HCT116 (cell line): ENCODE data around the gene SLC25A30. TPM values are rescaled to one million over a fixed set of nuclear protein-coding genes. Genes with fewer than 3 reads are reported as not detected.

Experiments
- ATAC-seq: fragments of 200-7000 bp; cut with Tn5 transposase; 2 replicates; pipeline ENCODE4 v1.9.1; 2020; ENCODE audit warnings: mild to moderate bottlenecking, moderate library complexity
- BruUV-seq: library from RNA; stranded (reverse); fragments of 400-500 nt; replicated peaks from 2 replicates; lab custom pipeline; 2021; lab: Mats Ljungman, UMichigan
- CTCF ChIA-PET: fragments of 300-600 bp; sonication (Branson Sonifier 250); formaldehyde crosslinking; loops from one replicate; lab custom pipeline; 2021; ENCODE audit warnings: antibody characterized with exemption; lab: Charles Lee
- POLR2A ChIA-PET: fragments of 300-600, 350-600 bp; sonication (Branson Sonifier 250); formaldehyde crosslinking; loops from one replicate; lab custom pipeline; 2021; ENCODE audit warnings: antibody characterized with exemption; lab: Charles Lee
- RAD21 ChIA-PET, 2 experiments: fragments of 300-600 bp; sonication (Branson Sonifier 250); formaldehyde crosslinking; loops; one replicate each; lab custom pipeline; 2023; ENCODE audit warnings: low total read pairs in 2 of 2; ENCODE audit not compliant: uncharacterized antibody in 2 of 2, unreplicated experiment in 2 of 2, low non-redundant PET in 1 of 2; lab: Charles Lee
- DNase-seq: peaks from one replicate; pipeline ENCODE4 v3.0.0-alpha.2; 2010; ENCODE audit warnings: low read depth, low spot score
- H2AFZ ChIP-seq: fragments of 200-600 bp; shearing (Covaris generic), sonication (generic); 2 replicates; pipeline ENCODE4 v1.6.1; 2017; ENCODE audit warnings: low read depth, mixed run types, mixed read lengths, antibody characterized with exemption, low read length; ENCODE audit not compliant: poor library complexity, severe bottlenecking
- H3K27ac ChIP-seq: 2 replicates; pipeline ENCODE4 v1.5.1; 2012; ENCODE audit warnings: low read depth, low read length
- H3K27me3 ChIP-seq: fragments of 200-600 bp; sonication (generic); 2 replicates; pipeline ENCODE4 v1.6.1; 2016; ENCODE audit warnings: mixed run types, low read length, mixed read lengths; ENCODE audit not compliant: insufficient read depth
- H3K36me3 ChIP-seq, 2 experiments: fragments of 200-500 bp in 1 of 2; fragments of 200-600 bp in 1 of 2; sonication (Bioruptor generic) in 1 of 2; sonication (generic) in 1 of 2; 2 replicates each; pipeline versions ENCODE4 v1.5.1 to v1.6.1; 2014 to 2016; ENCODE audit warnings: low read length in 2 of 2, inconsistent platforms in 1 of 2, mixed read lengths in 1 of 2, mixed run types in 1 of 2; ENCODE audit not compliant: insufficient read depth in 2 of 2, control insufficient read depth in 1 of 2
- H3K4me1 ChIP-seq, 2 experiments: fragments of 200-600 bp in 1 of 2; sonication (generic) in 1 of 2; 2 replicates each; pipeline versions ENCODE4 v1.5.1 to v1.6.1; 2012 to 2017; ENCODE audit warnings: low read length in 2 of 2, inconsistent platforms in 1 of 2, mild to moderate bottlenecking in 1 of 2, mixed read lengths in 1 of 2, mixed run types in 1 of 2, moderate library complexity in 1 of 2; ENCODE audit not compliant: insufficient read depth in 2 of 2, control insufficient read depth in 1 of 2
- H3K4me2 ChIP-seq: fragments of 200-600 bp; sonication (generic); 2 replicates; pipeline ENCODE4 v1.6.1; 2017; ENCODE audit warnings: mixed run types, low read length, mixed read lengths
- H3K4me3 ChIP-seq, 2 experiments: fragments of 200-600 bp in 1 of 2; sonication (generic) in 1 of 2; replicated peaks in 1 of 2; 2 replicates each; pipeline ENCODE4 v1.5.1; 2011 to 2016; ENCODE audit warnings: low read length in 2 of 2, control low read depth in 1 of 2, low read depth in 1 of 2, mild to moderate bottlenecking in 1 of 2, mixed read lengths in 1 of 2, mixed run types in 1 of 2
- H3K79me2 ChIP-seq: fragments of 200-600 bp; sonication (generic); 2 replicates; pipeline ENCODE4 v1.6.1; 2017; ENCODE audit warnings: mild to moderate bottlenecking, mixed run types, low read length, moderate library complexity, mixed read lengths; ENCODE audit not compliant: insufficient read depth
- H3K9ac ChIP-seq: fragments of 200-600 bp; sonication (generic); 2 replicates; pipeline ENCODE4 v1.6.1; 2016; ENCODE audit warnings: low read length, mixed read lengths
- H3K9me2 ChIP-seq: fragments of 200-600 bp; sonication (generic), shearing (Covaris generic); 2 replicates; pipeline ENCODE4 v1.6.1; 2017; ENCODE audit warnings: mixed run types, mild to moderate bottlenecking, moderate library complexity; ENCODE audit not compliant: insufficient read depth
- H3K9me3 ChIP-seq, 2 experiments: fragments of 200-500 bp in 1 of 2; fragments of 200-600 bp in 1 of 2; sonication (Bioruptor generic) in 1 of 2; sonication (generic) in 1 of 2; 2 replicates each; pipeline ENCODE4 v1.6.1; 2014 to 2017; ENCODE audit warnings: low read length in 2 of 2, mixed read lengths in 2 of 2, inconsistent platforms in 1 of 2, low read depth in 1 of 2, mild to moderate bottlenecking in 1 of 2, mixed run types in 1 of 2, moderate library complexity in 1 of 2; ENCODE audit not compliant: control insufficient read depth in 1 of 2, insufficient read depth in 1 of 2
- H4K20me1 ChIP-seq: fragments of 200-600 bp; sonication (generic), shearing (Covaris generic); 2 replicates; pipeline ENCODE4 v1.6.1; 2017; ENCODE audit warnings: mixed run types, mild to moderate bottlenecking, moderate library complexity; ENCODE audit not compliant: insufficient read depth
- ATF3 ChIP-seq: IDR thresholded peaks from 2 replicates; pipeline ENCODE4 v1.6.1; 2012
- EGR1 ChIP-seq: IDR thresholded peaks from 2 replicates; pipeline ENCODE4 v1.6.1; 2012; ENCODE audit warnings: low read depth
- ELF1 ChIP-seq: IDR thresholded peaks from 2 replicates; pipeline ENCODE4 v1.6.1; 2012; ENCODE audit warnings: low read depth, borderline replicate concordance
- JUND ChIP-seq: IDR thresholded peaks from 2 replicates; pipeline ENCODE4 v1.6.1; 2012
- POLR2A ChIP-seq: IDR thresholded peaks from 2 replicates; pipeline ENCODE4 v1.7.0; 2011; ENCODE audit warnings: borderline replicate concordance; ENCODE audit not compliant: insufficient read depth, insufficient read length; ENCODE audit errors: extremely low read depth
- RAD21 ChIP-seq: IDR thresholded peaks from 2 replicates; pipeline ENCODE4 v1.6.1; 2012; ENCODE audit warnings: low read depth, mild to moderate bottlenecking
- ZNF274 ChIP-seq: fragments of 200-500 bp; sonication (Bioruptor generic); IDR thresholded peaks from 2 replicates; pipeline ENCODE4 v1.6.1; 2014; ENCODE audit warnings: mild to moderate bottlenecking, low read depth, low read length, inconsistent platforms
- intact Hi-C: fragments of 100-400 bp; cut with micrococcal nuclease; formaldehyde crosslinking; loops from 2 replicates; pipeline ENCODE4 v1.10.0; 2022
- total RNA-seq: library from RNA; stranded (reverse); gene quantifications from one replicate; pipeline ENCODE4 v1.2.1, GENCODE V29; 2021; ENCODE audit not compliant: unreplicated experiment
- TF ChIP-seq, protein P1 (sequence below): IDR thresholded peaks from 2 replicates; pipeline ENCODE4 v1.6.1; 2012; ENCODE audit warnings: low read depth
- TF ChIP-seq, protein P2 (sequence below), 3 experiments: fragments of 200-600 bp in 1 of 3; sonication (generic) in 1 of 3; IDR thresholded peaks in 2 of 3; conservative IDR thresholded peaks in 1 of 3; 2 replicates each; pipeline ENCODE4 v1.5.1; 2012 to 2017; ENCODE audit warnings: low read depth in 2 of 3, low read length in 2 of 3, antibody characterized with exemption in 1 of 3, borderline replicate concordance in 1 of 3, control low read depth in 1 of 3, mild to moderate bottlenecking in 1 of 3, mixed read lengths in 1 of 3, mixed run types in 1 of 3, moderate library complexity in 1 of 3; ENCODE audit not compliant: insufficient read depth in 1 of 3

SLC25A30 gene
- total RNA-seq, 1 experiment from 2014 or later = 29.2 TPM

- CTCF ChIA-PET = no interaction called here
Measured at GRCh38 chr13:45415112-45415511, 3.1 kb downstream of the SLC25A30 start.

More at GRCh38 chr13:45415112-45415511, 3.1 kb downstream of the SLC25A30 start:
- Histone ChIP-seq H3K27me3 (no peaks in the 10 kb centered on the region), H3K36me3 (peaks cover 0 to 2% of the 10 kb centered on the region in 2 experiments; a peak in 2 of 4 replicates), H3K27ac (no peak overlapping the region)
- POLR2A ChIA-PET = no interaction called here
- no peak for DNase-seq
- TF ChIP-seq, protein P1, sequence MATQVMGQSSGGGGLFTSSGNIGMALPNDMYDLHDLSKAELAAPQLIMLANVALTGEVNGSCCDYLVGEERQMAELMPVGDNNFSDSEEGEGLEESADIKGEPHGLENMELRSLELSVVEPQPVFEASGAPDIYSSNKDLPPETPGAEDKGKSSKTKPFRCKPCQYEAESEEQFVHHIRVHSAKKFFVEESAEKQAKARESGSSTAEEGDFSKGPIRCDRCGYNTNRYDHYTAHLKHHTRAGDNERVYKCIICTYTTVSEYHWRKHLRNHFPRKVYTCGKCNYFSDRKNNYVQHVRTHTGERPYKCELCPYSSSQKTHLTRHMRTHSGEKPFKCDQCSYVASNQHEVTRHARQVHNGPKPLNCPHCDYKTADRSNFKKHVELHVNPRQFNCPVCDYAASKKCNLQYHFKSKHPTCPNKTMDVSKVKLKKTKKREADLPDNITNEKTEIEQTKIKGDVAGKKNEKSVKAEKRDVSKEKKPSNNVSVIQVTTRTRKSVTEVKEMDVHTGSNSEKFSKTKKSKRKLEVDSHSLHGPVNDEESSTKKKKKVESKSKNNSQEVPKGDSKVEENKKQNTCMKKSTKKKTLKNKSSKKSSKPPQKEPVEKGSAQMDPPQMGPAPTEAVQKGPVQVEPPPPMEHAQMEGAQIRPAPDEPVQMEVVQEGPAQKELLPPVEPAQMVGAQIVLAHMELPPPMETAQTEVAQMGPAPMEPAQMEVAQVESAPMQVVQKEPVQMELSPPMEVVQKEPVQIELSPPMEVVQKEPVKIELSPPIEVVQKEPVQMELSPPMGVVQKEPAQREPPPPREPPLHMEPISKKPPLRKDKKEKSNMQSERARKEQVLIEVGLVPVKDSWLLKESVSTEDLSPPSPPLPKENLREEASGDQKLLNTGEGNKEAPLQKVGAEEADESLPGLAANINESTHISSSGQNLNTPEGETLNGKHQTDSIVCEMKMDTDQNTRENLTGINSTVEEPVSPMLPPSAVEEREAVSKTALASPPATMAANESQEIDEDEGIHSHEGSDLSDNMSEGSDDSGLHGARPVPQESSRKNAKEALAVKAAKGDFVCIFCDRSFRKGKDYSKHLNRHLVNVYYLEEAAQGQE = no peak
- TF ChIP-seq ELF1 (no peak), ATF3 (no peak), ZNF274 (no peak), JUND (no peak), RAD21 (no peak), EGR1 (no peak), POLR2A (no peak)
- TF ChIP-seq, protein P2, sequence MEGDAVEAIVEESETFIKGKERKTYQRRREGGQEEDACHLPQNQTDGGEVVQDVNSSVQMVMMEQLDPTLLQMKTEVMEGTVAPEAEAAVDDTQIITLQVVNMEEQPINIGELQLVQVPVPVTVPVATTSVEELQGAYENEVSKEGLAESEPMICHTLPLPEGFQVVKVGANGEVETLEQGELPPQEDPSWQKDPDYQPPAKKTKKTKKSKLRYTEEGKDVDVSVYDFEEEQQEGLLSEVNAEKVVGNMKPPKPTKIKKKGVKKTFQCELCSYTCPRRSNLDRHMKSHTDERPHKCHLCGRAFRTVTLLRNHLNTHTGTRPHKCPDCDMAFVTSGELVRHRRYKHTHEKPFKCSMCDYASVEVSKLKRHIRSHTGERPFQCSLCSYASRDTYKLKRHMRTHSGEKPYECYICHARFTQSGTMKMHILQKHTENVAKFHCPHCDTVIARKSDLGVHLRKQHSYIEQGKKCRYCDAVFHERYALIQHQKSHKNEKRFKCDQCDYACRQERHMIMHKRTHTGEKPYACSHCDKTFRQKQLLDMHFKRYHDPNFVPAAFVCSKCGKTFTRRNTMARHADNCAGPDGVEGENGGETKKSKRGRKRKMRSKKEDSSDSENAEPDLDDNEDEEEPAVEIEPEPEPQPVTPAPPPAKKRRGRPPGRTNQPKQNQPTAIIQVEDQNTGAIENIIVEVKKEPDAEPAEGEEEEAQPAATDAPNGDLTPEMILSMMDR (IDR thresholded peaks at IDR 0.05 in 2 of 3, conservative IDR thresholded peaks at IDR 0.05 in 1 of 3; ENCODE audit: borderline replicate concordance in 1 of 3, insufficient read depth in 1 of 3, low read depth in 2 of 3, low read length in 2 of 3) = no peak
- TF ChIP-seq, all 23 proteins: peak for 0
- H3K9me2 ChIP-seq = no peaks in the 10 kb centered on the region
- peaks cover 4 to 13% of the 10 kb centered on the region in 2 experiments; a peak in 3 of 4 replicates for H3K4me1 ChIP-seq
- no peaks in the 10 kb centered on the region for H3K9me3 ChIP-seq
- no peak overlapping the region for H3K9ac ChIP-seq
- no peak overlapping the region for H3K4me2 ChIP-seq
- no peak overlapping the region for H2AFZ ChIP-seq
- RAD21 ChIA-PET = no interaction called here
- no peaks in the 10 kb centered on the region for H4K20me1 ChIP-seq
- ATAC-seq = no peak
- no TSS peak for BruUV-seq
- H3K79me2 ChIP-seq = peaks cover 25% of the 10 kb centered on the region
- H3K4me3 ChIP-seq = no peak overlapping the region
- intact Hi-C loops = no loop called here
